ENCODE measurements around the gene HKDC1.

Gene HKDC1

DNA sequence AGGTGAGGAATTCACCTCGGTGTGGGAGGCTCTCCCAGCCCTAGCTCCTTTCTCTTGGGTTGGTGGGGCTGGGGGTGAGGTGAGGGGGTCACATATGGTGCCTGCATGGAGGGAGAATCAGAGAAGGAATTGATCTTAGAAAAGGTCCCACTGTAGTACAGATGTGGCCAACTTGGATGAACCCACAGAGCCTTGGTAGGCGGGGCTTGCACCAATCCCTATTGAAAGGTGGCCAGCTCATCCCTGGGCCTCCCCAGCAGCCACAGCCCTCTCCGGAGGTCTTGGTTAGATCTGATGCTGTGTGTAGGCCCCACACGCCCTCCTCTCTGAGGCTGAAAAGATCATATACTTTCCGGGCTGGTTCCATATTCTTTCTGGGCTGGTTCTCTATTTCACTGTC is 19.0 kb downstream of the HKDC1 start:
- H3K9me3 ChIP-seq (ENCODE audit: insufficient read depth, low read length) = no peaks in the 10 kb centered on the region
- no peaks in the 10 kb centered on the region for H3K36me3 ChIP-seq (ENCODE audit: low read length)
- TF ChIP-seq EZH2phosphoT487 (conservative IDR thresholded peaks at IDR 0.05; ENCODE audit: low read length) = no peak
- TF ChIP-seq, protein P1, sequence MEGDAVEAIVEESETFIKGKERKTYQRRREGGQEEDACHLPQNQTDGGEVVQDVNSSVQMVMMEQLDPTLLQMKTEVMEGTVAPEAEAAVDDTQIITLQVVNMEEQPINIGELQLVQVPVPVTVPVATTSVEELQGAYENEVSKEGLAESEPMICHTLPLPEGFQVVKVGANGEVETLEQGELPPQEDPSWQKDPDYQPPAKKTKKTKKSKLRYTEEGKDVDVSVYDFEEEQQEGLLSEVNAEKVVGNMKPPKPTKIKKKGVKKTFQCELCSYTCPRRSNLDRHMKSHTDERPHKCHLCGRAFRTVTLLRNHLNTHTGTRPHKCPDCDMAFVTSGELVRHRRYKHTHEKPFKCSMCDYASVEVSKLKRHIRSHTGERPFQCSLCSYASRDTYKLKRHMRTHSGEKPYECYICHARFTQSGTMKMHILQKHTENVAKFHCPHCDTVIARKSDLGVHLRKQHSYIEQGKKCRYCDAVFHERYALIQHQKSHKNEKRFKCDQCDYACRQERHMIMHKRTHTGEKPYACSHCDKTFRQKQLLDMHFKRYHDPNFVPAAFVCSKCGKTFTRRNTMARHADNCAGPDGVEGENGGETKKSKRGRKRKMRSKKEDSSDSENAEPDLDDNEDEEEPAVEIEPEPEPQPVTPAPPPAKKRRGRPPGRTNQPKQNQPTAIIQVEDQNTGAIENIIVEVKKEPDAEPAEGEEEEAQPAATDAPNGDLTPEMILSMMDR (IDR thresholded peaks at IDR 0.05; ENCODE audit: insufficient read depth, low read length, poor library complexity, severe bottlenecking) = no peak
- H2AFZ ChIP-seq (ENCODE audit: low read depth, low read length, severe bottlenecking) = no peak overlapping the region
- H4K20me1 ChIP-seq (ENCODE audit: low read depth, low read length) = no peaks in the 10 kb centered on the region
- no peak overlapping the region for H3K4me3 ChIP-seq (ENCODE audit: insufficient read depth, low read length, poor library complexity, severe bottlenecking)
- H3K27ac ChIP-seq (ENCODE audit: low read depth, low read length) = no peak overlapping the region
- no peaks in the 10 kb centered on the region for H3F3A ChIP-seq (ENCODE audit: insufficient read depth)
- H3K79me2 ChIP-seq (ENCODE audit: insufficient read depth, low read length) = no peaks in the 10 kb centered on the region
- H3K27me3 ChIP-seq (ENCODE audit: low read length) = no peaks in the 10 kb centered on the region
- H3K9me2 ChIP-seq (replicated peaks; ENCODE audit: insufficient read depth, low read length) = no peaks in the 10 kb centered on the region
- no peak overlapping the region for H3K4me2 ChIP-seq (ENCODE audit: low read depth, low read length, poor library complexity, severe bottlenecking)
- no peak overlapping the region for H3K9ac ChIP-seq (ENCODE audit: low read length)

GRCh38 chr10:69239816-69240434 is 19.8 kb downstream of the HKDC1 start:
- no peak overlapping the region for H3K4me2 ChIP-seq (ENCODE audit: low read depth, low read length, poor library complexity, severe bottlenecking)
- no peaks in the 10 kb centered on the region for H3K9me3 ChIP-seq (ENCODE audit: insufficient read depth, low read length)
- H3K4me3 ChIP-seq (ENCODE audit: insufficient read depth, low read length, poor library complexity, severe bottlenecking) = no peak overlapping the region
- no peaks in the 10 kb centered on the region for H3K27me3 ChIP-seq (ENCODE audit: low read length)
- no peaks in the 10 kb centered on the region for H3K9me2 ChIP-seq (replicated peaks; ENCODE audit: insufficient read depth, low read length)
- H3F3A ChIP-seq (ENCODE audit: insufficient read depth) = no peaks in the 10 kb centered on the region
- H2AFZ ChIP-seq (ENCODE audit: low read depth, low read length, severe bottlenecking) = no peak overlapping the region
- H3K27ac ChIP-seq (ENCODE audit: low read depth, low read length) = no peak overlapping the region
- no peaks in the 10 kb centered on the region for H4K20me1 ChIP-seq (ENCODE audit: low read depth, low read length)
- H3K79me2 ChIP-seq (ENCODE audit: insufficient read depth, low read length) = no peaks in the 10 kb centered on the region
- no peak overlapping the region for H3K9ac ChIP-seq (ENCODE audit: low read length)
- TF ChIP-seq, protein P1 (IDR thresholded peaks at IDR 0.05; ENCODE audit: insufficient read depth, low read length, poor library complexity, severe bottlenecking) = no peak
- TF ChIP-seq EZH2phosphoT487 (conservative IDR thresholded peaks at IDR 0.05; ENCODE audit: low read length) = no peak
- no peaks in the 10 kb centered on the region for H3K36me3 ChIP-seq (ENCODE audit: low read length)

- Histone ChIP-seq H3K9ac (ENCODE audit: low read length) (no peak overlapping the region), H4K20me1 (ENCODE audit: low read depth, low read length) (no peaks in the 10 kb centered on the region), H3K9me3 (ENCODE audit: insufficient read depth, low read length) (no peaks in the 10 kb centered on the region), H3F3A (ENCODE audit: insufficient read depth) (no peaks in the 10 kb centered on the region), H3K27me3 (ENCODE audit: low read length) (no peaks in the 10 kb centered on the region), H3K79me2 (ENCODE audit: insufficient read depth, low read length) (no peaks in the 10 kb centered on the region), H3K36me3 (ENCODE audit: low read length) (no peaks in the 10 kb centered on the region), H3K9me2 (replicated peaks; ENCODE audit: insufficient read depth, low read length) (no peaks in the 10 kb centered on the region), H3K4me2 (ENCODE audit: low read depth, low read length, poor library complexity, severe bottlenecking) (no peak overlapping the region), H3K27ac (ENCODE audit: low read depth, low read length) (no peak overlapping the region), H3K4me3 (ENCODE audit: insufficient read depth, low read length, poor library complexity, severe bottlenecking) (no peak overlapping the region), H2AFZ (ENCODE audit: low read depth, low read length, severe bottlenecking) (no peak overlapping the region)
- TF ChIP-seq, protein P1 (IDR thresholded peaks at IDR 0.05; ENCODE audit: insufficient read depth, low read length, poor library complexity, severe bottlenecking) = no peak
- no peak for TF ChIP-seq EZH2phosphoT487 (conservative IDR thresholded peaks at IDR 0.05; ENCODE audit: low read length)
Measured at GRCh38 chr10:69240455-69240854, 20.3 kb downstream of the HKDC1 start.
